AG09309 (cell line): ENCODE data around the gene PPP1CB.

Experiments
- DNase-seq: peaks from one replicate; pipeline ENCODE4 v3.0.0-alpha.2; 2010; ENCODE audit warnings: low read depth
- H3K4me3 ChIP-seq: 2 replicates; pipeline ENCODE4 v1.5.1; 2011; ENCODE audit warnings: mild to moderate bottlenecking, low read depth, low read length, moderate library complexity; ENCODE audit not compliant: control insufficient read depth
- CTCF ChIP-seq: IDR thresholded peaks from 2 replicates; pipeline ENCODE4 v1.5.1; 2011; ENCODE audit warnings: mild to moderate bottlenecking, low read depth, low read length, inconsistent platforms; ENCODE audit not compliant: insufficient read depth, control insufficient read depth; ENCODE audit errors: missing control alignments

PPP1CB gene

GRCh38 chr2:28833740-28834470, 82.3 kb downstream of the PPP1CB start:
- TF ChIP-seq CTCF = no peak
- no peak overlapping the region for H3K4me3 ChIP-seq
- DNase-seq = no peak

GRCh38 chr2:28835781-28836180, 84.2 kb downstream of the PPP1CB start:
- no peak for DNase-seq
- H3K4me3 ChIP-seq = no peak overlapping the region
- TF ChIP-seq CTCF = no peak

GRCh38 chr2:28838971-28839370, 87.3 kb downstream of the PPP1CB start:
- H3K4me3 ChIP-seq = no peak overlapping the region
- DNase-seq = no peak
- no peak for TF ChIP-seq CTCF

- no peak for DNase-seq
- H3K4me3 ChIP-seq = no peak overlapping the region
- no peak for TF ChIP-seq CTCF
These were observed 90.4 kb downstream of the PPP1CB start for GRCh38 chr2:28842042-28842441.
